HG03571 (cell line): ENCODE results near the gene NPRL2.

Experiments used
- ATAC-seq: cut with Tn5 transposase; IDR thresholded peaks from one replicate; pipeline ENCODE4 v1.9.1; 2021; ENCODE audit not compliant: unreplicated experiment

The NPRL2 gene

DNA sequence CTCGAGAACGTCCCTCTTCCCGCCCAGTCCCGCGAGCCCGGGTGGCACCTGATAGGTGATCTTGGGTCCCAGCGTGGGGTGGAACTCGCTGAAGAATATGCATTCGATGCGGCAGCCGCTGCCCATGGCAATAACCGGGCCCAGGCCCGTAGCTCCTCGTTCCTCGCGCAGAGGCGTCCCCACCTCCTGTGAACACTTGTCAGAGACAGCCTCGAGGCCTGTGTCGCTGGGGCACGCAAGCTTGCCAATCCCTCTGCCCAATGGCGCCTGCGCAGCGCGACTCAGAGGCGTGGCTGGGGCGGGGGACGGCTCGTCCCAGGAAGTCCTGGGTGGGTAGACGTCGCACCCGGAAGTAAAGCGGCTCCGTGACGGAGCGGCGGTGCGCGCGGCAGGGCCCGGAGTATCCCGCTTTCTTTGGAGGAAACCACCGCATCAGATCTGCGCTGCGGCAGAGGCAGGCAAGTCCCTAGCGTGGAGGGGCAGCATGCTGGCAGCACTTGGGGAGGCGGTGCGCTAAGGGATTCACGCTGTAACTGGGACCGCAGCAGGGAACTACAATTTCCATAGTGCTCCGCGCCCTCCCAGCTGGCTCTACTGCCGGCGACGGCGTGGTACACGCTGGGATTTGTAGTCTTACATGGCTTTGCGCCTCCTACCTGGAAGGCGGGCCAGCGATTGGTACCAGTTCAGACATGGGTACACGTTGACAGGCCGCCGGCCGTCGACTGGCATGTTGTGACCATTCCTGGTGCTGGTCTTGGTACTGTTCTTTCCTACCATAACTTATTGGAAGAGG, at the start of gene NPRL2, which contains the start of gene CYB561D2:
TSS of gene NPRL2 (minus strand) at position 249 of the 796 bp plus-strand sequence. CDS start at position 126, 123 bp downstream.
TSS of gene CYB561D2 (plus strand) at position 336 of the 796 bp plus-strand sequence. CDS start 572 bp downstream, outside the sequence.
- ATAC-seq = peak; percentile 76

DNA sequence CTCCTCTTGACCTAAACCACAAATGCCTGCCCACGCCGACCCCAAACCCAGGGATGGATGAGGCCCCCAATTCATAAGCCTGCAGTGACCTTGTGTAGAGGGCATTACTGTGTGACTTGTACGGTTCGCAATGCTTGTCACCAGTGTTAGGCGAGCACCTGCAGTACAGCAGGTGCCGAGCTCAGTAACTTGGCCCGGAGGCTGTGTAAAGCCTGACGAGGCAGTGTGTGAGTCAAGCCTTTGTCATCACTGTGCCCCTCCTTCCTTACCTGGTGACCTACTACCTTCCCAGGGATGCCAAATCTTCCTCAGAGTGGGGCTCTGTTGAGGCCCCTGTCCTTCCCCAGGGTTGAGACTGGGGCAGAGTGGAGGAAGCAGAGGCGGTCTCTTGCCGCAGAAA, 45.9 kb upstream of the NPRL2 start:
- ATAC-seq = no peak

DNA sequence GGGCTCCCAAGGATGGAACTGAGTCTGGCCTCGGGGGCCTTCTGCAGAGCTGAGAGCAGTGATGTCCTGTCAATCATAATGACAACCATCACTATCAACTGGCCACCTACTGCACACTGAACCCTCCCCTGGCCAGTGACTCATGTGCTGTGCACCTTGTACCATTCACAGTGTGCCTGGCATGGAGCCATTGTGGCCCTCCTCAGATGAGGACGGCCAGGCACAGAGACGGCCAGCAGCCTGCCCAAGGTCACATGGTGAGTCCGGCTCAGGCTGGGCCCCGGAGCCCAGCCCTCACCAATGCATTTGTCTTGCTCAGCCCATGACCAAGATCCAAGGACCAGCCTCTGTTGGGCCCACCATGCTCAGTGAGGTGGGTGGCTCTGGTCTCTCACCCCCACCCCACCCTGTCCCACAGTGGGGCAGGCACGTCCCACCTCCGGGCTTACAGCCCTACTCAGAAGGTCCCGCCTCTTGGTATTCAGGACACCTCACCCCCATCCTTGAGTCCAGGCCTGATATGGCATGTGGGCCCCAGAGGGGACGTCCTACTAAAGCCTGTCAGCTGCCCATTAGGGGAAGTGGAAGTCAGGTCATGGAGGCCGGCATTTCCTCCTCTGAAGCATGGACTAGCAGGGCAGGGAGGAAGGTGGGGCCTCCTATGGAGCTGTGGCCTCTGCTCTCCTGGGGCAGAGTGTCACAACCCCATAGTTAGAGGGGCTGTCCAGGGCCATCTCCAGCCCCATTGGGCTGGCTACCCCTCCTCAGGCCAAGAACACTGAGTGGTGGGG, 44.7 kb upstream of the NPRL2 start:
- ATAC-seq = no peak

GRCh38 chr3:50393061-50393460, 42.5 kb upstream of the NPRL2 start:
- no peak for ATAC-seq

- ATAC-seq = no peak
Measured at GRCh38 chr3:50392101-50392715, 41.6 kb upstream of the NPRL2 start.

- no peak for ATAC-seq
Measured at GRCh38 chr3:50390508-50391224, 40.1 kb upstream of the NPRL2 start.

DNA sequence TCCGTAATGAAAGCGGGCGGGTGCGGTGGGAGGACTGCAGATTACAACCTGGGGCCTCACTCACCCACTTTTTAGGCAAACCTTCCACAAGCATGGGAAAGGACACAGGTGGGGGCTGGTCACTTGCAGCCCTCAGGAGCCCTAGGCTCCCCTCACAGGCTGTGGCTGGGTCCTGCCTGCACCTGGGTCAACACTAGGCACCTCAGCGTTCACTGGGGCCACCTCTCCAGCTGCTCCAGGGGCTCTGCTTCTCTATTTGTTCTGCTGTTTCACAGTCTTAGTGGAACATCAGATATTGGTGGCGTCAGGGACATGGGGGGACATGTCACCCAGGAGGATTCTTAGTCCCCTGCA, 38.8 kb upstream of the NPRL2 start:
- ATAC-seq = no peak

GRCh38 chr3:50388720-50389413, 38.3 kb upstream of the NPRL2 start:
- ATAC-seq = no peak

GRCh38 chr3:50388016-50388719, 37.6 kb upstream of the NPRL2 start:
- no peak for ATAC-seq

GRCh38 chr3:50385754-50386153, 35.2 kb upstream of the NPRL2 start:
- ATAC-seq = no peak

DNA sequence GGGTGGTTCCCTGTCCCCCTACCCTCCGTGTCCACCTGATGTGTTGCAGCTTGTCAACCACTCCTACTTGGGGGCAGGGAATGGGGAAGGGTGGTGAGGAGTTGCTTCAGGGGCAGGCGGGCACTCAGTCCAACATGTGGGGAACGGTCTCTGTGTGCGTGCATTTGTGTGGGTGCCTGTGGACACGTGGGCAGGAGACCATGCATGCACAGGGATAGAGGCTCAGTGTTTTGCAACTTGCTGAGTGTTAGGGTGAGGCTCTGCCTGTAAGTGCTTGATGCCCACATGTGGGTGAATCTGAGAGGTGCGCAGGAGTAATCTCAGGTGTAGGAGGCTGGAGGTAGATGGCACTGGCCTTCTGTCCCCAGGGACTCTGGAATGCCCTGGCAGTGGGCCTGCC, 33.2 kb upstream of the NPRL2 start:
- no peak for ATAC-seq

DNA sequence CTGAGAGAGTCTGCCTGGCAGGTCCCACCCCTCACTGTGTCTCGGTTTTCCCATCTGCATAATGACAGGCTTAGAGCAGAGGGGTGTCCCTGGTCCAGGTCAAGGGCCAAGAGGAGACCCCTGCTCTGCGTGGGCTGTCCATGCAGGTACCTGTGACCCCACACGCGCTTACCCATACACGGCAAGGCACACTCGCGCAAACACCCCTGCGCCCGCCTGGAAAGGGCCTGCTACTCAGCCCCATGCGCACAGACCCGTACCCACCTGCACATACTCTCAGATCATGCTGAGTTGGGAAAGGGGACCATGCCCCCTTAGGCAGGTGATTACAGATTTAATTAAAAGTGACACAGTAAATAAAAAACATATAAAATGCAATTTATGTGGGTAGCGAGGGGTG, 32.1 kb upstream of the NPRL2 start:
- no peak for ATAC-seq

- ATAC-seq = no peak
Measured at GRCh38 chr3:50381383-50381782, 30.8 kb upstream of the NPRL2 start.

DNA sequence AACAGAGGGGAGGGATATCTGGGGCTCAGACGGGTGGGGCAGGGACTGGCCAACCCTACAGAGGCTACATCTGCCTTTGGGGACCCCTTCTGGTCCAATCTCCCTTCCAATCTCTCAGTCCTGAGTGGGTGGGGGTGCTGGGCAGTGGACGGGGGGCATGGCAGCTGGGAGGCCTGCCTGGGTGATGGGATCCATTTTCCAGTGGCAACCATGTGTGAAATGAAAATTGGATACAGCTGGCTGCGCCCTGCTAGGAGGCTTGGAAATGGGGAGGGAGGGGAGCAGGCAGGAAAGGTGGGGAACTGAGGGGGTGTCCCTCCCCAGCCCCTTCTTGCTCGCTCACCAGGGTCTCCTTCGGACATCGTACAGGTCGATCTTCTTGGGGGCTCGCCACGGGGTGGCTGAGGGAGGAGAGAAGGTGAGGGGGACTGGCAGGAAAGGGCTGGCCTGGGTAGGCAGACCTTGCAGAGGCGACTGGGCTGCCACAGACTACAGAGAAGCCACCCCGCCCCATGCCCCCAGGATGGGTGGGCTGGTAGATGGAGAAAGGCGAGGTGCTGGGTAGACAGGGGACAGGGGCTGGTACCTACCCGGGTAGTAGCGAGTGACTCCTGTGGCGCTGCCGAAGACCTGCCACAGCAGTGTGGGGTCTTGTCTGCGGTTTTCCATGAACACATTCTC, 30.0 kb upstream of the NPRL2 start:
- no peak for ATAC-seq

- no peak for ATAC-seq
Measured at GRCh38 chr3:50378757-50379156, 28.2 kb upstream of the NPRL2 start.

DNA sequence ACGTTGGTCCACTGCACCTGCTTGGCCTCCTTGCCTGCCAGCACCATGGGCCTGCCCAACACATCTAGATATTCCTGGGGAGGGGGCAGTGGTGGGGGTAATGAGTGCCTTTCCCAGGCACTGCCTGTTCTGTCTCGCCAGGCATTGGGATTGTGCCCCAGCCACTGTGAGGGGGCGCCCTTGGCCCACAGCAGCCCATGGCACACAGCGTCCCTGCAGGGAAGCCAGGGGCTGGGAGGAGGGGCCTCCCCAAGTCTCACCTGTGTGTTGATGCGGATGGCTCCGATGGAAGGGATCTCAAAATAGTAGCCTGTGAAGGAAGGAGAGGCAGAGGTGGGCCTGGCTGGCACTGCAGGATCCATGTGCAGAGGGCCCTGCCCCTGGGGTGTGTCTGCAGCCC, 27.4 kb upstream of the NPRL2 start:
- ATAC-seq = no peak

DNA sequence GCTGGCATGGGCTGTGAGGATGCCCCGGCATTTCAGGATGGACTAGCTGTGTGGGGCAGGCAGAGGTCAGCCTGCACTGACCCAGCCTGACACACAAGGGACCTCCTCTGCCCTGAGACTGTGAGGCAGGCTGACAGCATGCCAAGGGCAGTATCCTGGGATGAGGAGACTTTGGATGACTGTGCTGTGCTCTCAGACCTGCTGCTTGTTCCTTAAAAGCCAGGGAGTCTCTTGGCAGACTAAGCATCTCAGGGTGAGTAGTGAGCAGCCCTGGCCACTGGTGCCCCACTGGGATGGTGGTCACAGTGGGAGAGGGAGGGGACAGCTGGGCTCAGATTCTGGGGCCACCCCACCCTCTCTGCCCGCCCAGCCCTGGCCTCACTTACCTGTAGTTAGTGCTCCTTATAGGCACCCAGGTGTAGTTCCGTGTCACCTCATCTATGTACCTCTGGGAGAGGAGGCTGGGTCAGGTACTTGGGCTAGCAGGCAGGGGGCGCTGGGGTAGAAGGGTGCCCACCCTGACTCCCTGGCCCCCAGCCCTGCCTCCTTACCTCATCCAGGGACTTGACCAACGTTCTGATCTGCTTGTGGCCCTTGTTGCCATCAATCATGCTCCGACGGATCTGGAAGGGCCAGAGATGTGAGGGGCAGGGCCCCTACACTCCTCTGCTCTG, 24.8 kb upstream of the NPRL2 start:
- ATAC-seq = no peak

GRCh38 chr3:50374363-50375257, 24.0 kb upstream of the NPRL2 start:
- ATAC-seq = no peak
